Measurements from ENCODE around the gene IZUMO3.
A peak's percentile ranks its signal among the peaks of the same experiment; 100 is the strongest.

IZUMO3 gene

DNA sequence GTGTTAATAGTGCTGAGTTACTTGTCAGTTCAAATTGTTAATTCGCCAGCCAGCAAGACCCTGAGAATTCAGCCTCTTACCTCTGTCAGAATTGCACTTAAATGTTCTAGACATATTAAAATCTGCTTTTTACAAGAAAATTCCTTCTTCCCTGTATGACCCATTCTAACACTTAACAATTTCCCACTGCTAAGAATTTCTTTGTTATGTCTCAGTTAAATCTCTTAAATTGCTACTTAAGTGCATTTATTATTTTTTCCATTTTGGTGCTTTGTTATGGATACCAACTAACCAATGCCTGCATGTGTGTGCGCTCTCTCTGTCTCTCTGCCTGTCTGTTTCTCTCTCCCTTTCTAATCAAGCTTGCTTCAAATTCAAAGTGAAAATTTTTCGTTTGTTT, 44.9 kb downstream of the IZUMO3 start:
- H3K79me1 ChIP-seq (ENCODE audit: low read depth, low read length): no peaks in the 10 kb centered on the region
- no CpG with 5 or more reads among the region's 3 CpGs for WGBS, 2 donors (ENCODE audit: extremely low coverage in 2 of 2, insufficient read length in 2 of 2, insufficient replicate concordance in 1 of 2)
- H4K91ac ChIP-seq (ENCODE audit: low read depth, low read length, poor library complexity): no peak overlapping the region
- H3K9me3 ChIP-seq (replicated peaks in 1 of 2; ENCODE audit: control insufficient read depth in 2 of 2, insufficient read depth in 1 of 2, low read depth in 1 of 2, low read length in 2 of 2): no peaks in the 10 kb centered on the region
- H3K27ac ChIP-seq (replicated peaks; ENCODE audit: low read length): no peak overlapping the region
- H2BK15ac ChIP-seq (ENCODE audit: low read length): no peak overlapping the region
- H3K4me1 ChIP-seq (ENCODE audit: control insufficient read depth in 2 of 2, insufficient read depth in 1 of 2, low read depth in 1 of 2, low read length in 2 of 2): peaks cover 0 to 12% of the 10 kb centered on the region in 2 donors
- no peak overlapping the region for H4K8ac ChIP-seq (ENCODE audit: low read depth, low read length)
- H3K23ac ChIP-seq (ENCODE audit: low read depth, low read length, poor library complexity): no peak overlapping the region
- DNase-seq (ENCODE audit: low spot score): no peak
- H2BK12ac ChIP-seq (ENCODE audit: low read length): no peak overlapping the region
- no peaks in the 10 kb centered on the region for H3K36me3 ChIP-seq (replicated peaks in 1 of 2; ENCODE audit: control insufficient read depth in 2 of 2, insufficient read depth in 2 of 2, low read length in 2 of 2)
- no peaks in the 10 kb centered on the region for H3K27me3 ChIP-seq (ENCODE audit: control insufficient read depth in 3 of 3, insufficient read depth in 3 of 3, low read depth in 1 of 3, low read length in 3 of 3)
- H2AFZ ChIP-seq (ENCODE audit: low read length): no peak overlapping the region
- H3K9ac ChIP-seq (ENCODE audit: low read depth, low read length, poor library complexity): no peak overlapping the region
- no peak overlapping the region for H3K4ac ChIP-seq (ENCODE audit: low read length)
- H3K14ac ChIP-seq (ENCODE audit: low read length): no peak overlapping the region
- H3K4me3 ChIP-seq (ENCODE audit: low read length in 2 of 2): no peak overlapping the region
- H2BK5ac ChIP-seq (ENCODE audit: low read length): no peak overlapping the region
- H3K4me2 ChIP-seq (ENCODE audit: insufficient read depth, low read length, poor library complexity, severe bottlenecking): no peak overlapping the region
- no peak overlapping the region for H2BK120ac ChIP-seq (ENCODE audit: low read depth, low read length)
- H3K18ac ChIP-seq (ENCODE audit: low read length): no peak overlapping the region
- no peak overlapping the region for H2AK5ac ChIP-seq (ENCODE audit: low read depth, low read length)

DNA sequence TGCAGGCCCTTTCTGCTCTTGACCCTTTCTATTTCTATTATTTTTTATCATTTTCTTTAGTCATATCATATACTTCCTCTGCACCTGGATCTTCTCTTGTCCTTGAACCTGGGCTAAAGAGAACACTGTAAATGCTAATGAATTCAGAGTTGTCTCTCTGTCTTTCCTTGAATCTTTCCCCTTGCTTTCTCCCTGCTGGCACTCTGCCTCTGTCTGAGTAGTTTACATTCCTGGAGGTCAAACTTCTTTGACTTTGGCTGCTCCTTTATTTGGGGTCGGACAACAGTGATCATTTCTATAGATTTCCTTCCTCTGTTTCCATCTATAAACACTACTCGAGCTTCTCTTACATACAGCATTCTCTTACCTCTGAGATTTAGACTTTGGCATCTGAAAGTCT, 47.1 kb downstream of the IZUMO3 start:
- no CpG with 5 or more reads among the region's 2 CpGs for WGBS, 2 donors (ENCODE audit: extremely low coverage in 2 of 2, insufficient read length in 2 of 2, insufficient replicate concordance in 1 of 2)
- Histone ChIP-seq H3K14ac (ENCODE audit: low read length) (no peak overlapping the region), H3K79me1 (ENCODE audit: low read depth, low read length) (no peaks in the 10 kb centered on the region)

DNA sequence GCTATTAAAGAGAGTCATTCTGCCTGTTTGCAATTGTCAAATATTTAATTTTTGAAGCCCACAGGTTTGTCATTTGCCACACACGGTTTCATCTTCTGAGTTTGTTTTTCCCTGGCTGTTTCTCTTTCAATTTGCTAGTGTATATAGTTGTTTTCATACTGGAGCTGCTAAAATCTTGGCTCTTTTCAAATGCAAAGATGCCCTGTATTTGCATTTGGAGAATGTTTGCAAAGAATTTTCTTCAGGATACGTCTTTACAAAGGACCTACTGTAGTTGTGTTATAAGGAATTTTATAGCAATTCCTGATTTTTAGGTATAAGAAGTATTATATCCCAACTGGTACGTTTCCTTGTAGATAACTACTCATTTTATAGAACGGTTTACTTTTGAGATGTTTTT, 48.0 kb downstream of the IZUMO3 start:
- no peak overlapping the region for H3K4me3 ChIP-seq (ENCODE audit: low read length in 2 of 2)
- H2BK120ac ChIP-seq (ENCODE audit: low read depth, low read length): no peak overlapping the region
- H3K27ac ChIP-seq (replicated peaks; ENCODE audit: low read length): no peak overlapping the region
- H2BK5ac ChIP-seq (ENCODE audit: low read length): no peak overlapping the region
- no peak overlapping the region for H2BK12ac ChIP-seq (ENCODE audit: low read length)
- no CpG with 5 or more reads among the region's 4 CpGs for WGBS, 2 donors (ENCODE audit: extremely low coverage in 2 of 2, insufficient read length in 2 of 2, insufficient replicate concordance in 1 of 2)
- no peak overlapping the region for H2AK5ac ChIP-seq (ENCODE audit: low read depth, low read length)
- H3K27me3 ChIP-seq (ENCODE audit: control insufficient read depth in 3 of 3, insufficient read depth in 3 of 3, low read depth in 1 of 3, low read length in 3 of 3): no peaks in the 10 kb centered on the region
- H4K8ac ChIP-seq (ENCODE audit: low read depth, low read length): no peak overlapping the region
- H3K79me1 ChIP-seq (ENCODE audit: low read depth, low read length): no peaks in the 10 kb centered on the region
- peaks cover 0 to 10% of the 10 kb centered on the region in 2 donors for H3K4me1 ChIP-seq (ENCODE audit: control insufficient read depth in 2 of 2, insufficient read depth in 1 of 2, low read depth in 1 of 2, low read length in 2 of 2)
- DNase-seq (ENCODE audit: low spot score): no peak
- H2AFZ ChIP-seq (ENCODE audit: low read length): no peak overlapping the region
- no peak overlapping the region for H3K9ac ChIP-seq (ENCODE audit: low read depth, low read length, poor library complexity)
- H2BK15ac ChIP-seq (ENCODE audit: low read length): no peak overlapping the region
- H3K9me3 ChIP-seq (replicated peaks in 1 of 2; ENCODE audit: control insufficient read depth in 2 of 2, insufficient read depth in 1 of 2, low read depth in 1 of 2, low read length in 2 of 2): no peaks in the 10 kb centered on the region
- H3K18ac ChIP-seq (ENCODE audit: low read length): no peak overlapping the region
- H4K91ac ChIP-seq (ENCODE audit: low read depth, low read length, poor library complexity): no peak overlapping the region
- H3K23ac ChIP-seq (ENCODE audit: low read depth, low read length, poor library complexity): no peak overlapping the region
- no peak overlapping the region for H3K14ac ChIP-seq (ENCODE audit: low read length)
- H3K36me3 ChIP-seq (replicated peaks in 1 of 2; ENCODE audit: control insufficient read depth in 2 of 2, insufficient read depth in 2 of 2, low read length in 2 of 2): no peaks in the 10 kb centered on the region
- H3K4me2 ChIP-seq (ENCODE audit: insufficient read depth, low read length, poor library complexity, severe bottlenecking): no peak overlapping the region
- H3K4ac ChIP-seq (ENCODE audit: low read length): no peak overlapping the region

More for the DNA sequence above, 47.1 kb downstream of the IZUMO3 start:
- no peak overlapping the region for H3K4me3 ChIP-seq (ENCODE audit: low read length in 2 of 2)
- peaks cover 0 to 12% of the 10 kb centered on the region in 2 donors for H3K4me1 ChIP-seq (ENCODE audit: control insufficient read depth in 2 of 2, insufficient read depth in 1 of 2, low read depth in 1 of 2, low read length in 2 of 2)
- no peak overlapping the region for H4K91ac ChIP-seq (ENCODE audit: low read depth, low read length, poor library complexity)
- no peak overlapping the region for H2BK120ac ChIP-seq (ENCODE audit: low read depth, low read length)
- H3K9ac ChIP-seq (ENCODE audit: low read depth, low read length, poor library complexity): no peak overlapping the region
- peak overlapping the region; percentile 60 for H2AFZ ChIP-seq (ENCODE audit: low read length)
- no peak for DNase-seq (ENCODE audit: low spot score)
- no peak overlapping the region for H2BK5ac ChIP-seq (ENCODE audit: low read length)
- no peak overlapping the region for H3K4me2 ChIP-seq (ENCODE audit: insufficient read depth, low read length, poor library complexity, severe bottlenecking)
- no peak overlapping the region for H2AK5ac ChIP-seq (ENCODE audit: low read depth, low read length)
- H2BK15ac ChIP-seq (ENCODE audit: low read length): no peak overlapping the region
- no peak overlapping the region for H4K8ac ChIP-seq (ENCODE audit: low read depth, low read length)
- no peak overlapping the region for H3K27ac ChIP-seq (replicated peaks; ENCODE audit: low read length)
- H3K4ac ChIP-seq (ENCODE audit: low read length): no peak overlapping the region
- no peaks in the 10 kb centered on the region for H3K36me3 ChIP-seq (replicated peaks in 1 of 2; ENCODE audit: control insufficient read depth in 2 of 2, insufficient read depth in 2 of 2, low read length in 2 of 2)
- no peaks in the 10 kb centered on the region for H3K9me3 ChIP-seq (replicated peaks in 1 of 2; ENCODE audit: control insufficient read depth in 2 of 2, insufficient read depth in 1 of 2, low read depth in 1 of 2, low read length in 2 of 2)
- H3K18ac ChIP-seq (ENCODE audit: low read length): no peak overlapping the region
- no peak overlapping the region for H3K23ac ChIP-seq (ENCODE audit: low read depth, low read length, poor library complexity)
- H3K27me3 ChIP-seq (ENCODE audit: control insufficient read depth in 3 of 3, insufficient read depth in 3 of 3, low read depth in 1 of 3, low read length in 3 of 3): no peaks in the 10 kb centered on the region
- H2BK12ac ChIP-seq (ENCODE audit: low read length): no peak overlapping the region

Data from neuronal stem cell (in vitro differentiated cells).